GM19023 (cell line): ENCODE measurements around the gene TMEM273.

Source experiments
- ATAC-seq: cut with Tn5 transposase; IDR thresholded peaks from one replicate; pipeline ENCODE4 v1.9.1; 2021; ENCODE audit warnings: mild to moderate bottlenecking, moderate library complexity; ENCODE audit not compliant: unreplicated experiment

TMEM273 gene

GRCh38 chr10:49166484-49167400 lies 21.4 kb downstream of the TMEM273 start:
- ATAC-seq: no peak

GRCh38 chr10:49165821-49166483 lies 22.2 kb downstream of the TMEM273 start:
- ATAC-seq: no peak

GRCh38 chr10:49165259-49165658 lies 22.9 kb downstream of the TMEM273 start:
- no peak for ATAC-seq

- ATAC-seq: peak; percentile 67
Observed at GRCh38 chr10:49164559-49165188, 23.5 kb downstream of the TMEM273 start.

GRCh38 chr10:49163741-49164140 lies 24.4 kb downstream of the TMEM273 start:
- ATAC-seq: no peak

DNA sequence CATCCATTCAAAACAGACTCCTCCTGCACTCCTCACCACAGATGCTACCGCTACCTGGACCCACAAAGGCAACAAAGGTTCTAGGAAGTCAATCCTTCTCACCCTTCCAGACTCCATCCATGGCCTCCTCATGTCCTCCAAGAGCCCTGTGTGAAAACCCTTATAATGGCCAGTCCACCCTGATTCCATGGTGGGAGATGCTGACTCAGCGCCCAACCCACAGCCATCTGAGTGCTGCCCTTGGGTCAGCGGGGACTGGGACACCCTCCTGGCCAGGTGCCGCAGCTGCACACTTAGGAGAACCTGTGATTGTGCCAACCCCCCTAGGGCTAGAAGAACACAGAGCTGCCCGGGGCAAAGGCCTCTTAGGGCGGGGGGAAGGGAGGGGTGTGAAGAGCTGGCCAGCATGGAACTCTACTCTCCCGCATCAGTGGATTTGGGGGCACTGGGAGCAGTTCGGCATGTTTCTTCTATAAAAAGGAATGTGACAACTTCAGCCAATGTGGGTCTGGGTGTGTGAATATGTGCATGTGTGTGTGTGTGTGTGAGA lies 25.4 kb downstream of the TMEM273 start:
- ATAC-seq: no peak

GRCh38 chr10:49162063-49162462 lies 26.1 kb downstream of the TMEM273 start:
- ATAC-seq: no peak

GRCh38 chr10:49161411-49161997 lies 26.7 kb downstream of the TMEM273 start:
- no peak for ATAC-seq

DNA sequence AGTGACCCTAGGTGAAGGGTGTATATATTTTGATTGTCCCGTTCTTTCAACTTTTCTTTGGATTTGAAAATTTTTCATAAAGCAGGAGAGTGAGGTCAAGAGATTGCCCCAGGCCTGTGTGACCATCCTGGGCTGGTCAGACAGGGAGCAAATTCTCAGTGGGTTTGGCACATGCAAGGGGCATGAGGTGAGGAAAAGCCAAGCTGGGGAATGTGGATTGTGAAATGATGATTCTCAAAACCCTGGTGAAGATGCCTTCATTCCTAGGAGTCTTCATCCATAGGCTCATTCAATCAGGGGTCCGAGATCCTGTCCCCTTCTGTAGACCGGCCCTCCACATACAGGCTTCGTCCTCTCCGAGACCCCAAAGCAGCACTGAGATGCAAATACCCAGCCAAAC lies 27.4 kb downstream of the TMEM273 start:
- ATAC-seq: no peak

DNA sequence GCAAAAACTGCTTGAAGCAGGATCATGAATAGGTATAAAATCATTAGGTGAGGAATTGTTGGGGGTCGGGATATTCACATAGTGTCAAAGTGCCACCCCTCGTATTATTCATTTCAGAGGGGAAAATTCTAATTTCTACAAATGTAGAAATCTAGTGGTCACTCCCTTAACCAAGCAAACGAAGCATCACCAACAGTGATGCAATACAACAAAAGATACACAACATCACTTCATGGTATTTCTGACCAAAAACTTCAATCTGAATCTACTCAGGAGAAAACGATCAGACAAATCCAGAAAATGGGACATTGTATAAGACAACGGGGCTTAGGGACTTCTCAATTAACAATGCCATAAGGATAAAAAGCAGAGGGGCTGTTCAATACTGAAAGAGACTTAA lies 28.1 kb downstream of the TMEM273 start:
- ATAC-seq: no peak

GRCh38 chr10:49158915-49159314 lies 29.3 kb downstream of the TMEM273 start:
- no peak for ATAC-seq

DNA sequence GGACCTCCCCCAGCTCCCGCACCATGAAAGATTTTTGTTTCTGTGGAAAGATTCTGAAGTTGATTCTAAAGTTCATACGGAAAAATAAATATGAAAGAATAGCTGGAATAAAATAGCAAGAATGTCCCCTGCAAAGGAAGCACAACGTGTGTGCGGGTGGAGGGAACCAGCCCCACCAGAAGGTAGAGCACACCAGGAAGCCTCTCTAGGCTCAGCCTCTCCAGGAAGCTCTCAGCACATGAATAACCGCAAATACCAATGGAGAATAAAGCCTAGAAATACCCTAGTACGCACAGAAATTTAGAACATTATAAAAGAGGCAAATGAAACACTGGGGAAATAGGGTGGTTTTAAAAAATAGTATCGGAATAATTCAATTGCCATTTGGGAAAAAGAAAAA lies 29.8 kb downstream of the TMEM273 start:
- no peak for ATAC-seq

DNA sequence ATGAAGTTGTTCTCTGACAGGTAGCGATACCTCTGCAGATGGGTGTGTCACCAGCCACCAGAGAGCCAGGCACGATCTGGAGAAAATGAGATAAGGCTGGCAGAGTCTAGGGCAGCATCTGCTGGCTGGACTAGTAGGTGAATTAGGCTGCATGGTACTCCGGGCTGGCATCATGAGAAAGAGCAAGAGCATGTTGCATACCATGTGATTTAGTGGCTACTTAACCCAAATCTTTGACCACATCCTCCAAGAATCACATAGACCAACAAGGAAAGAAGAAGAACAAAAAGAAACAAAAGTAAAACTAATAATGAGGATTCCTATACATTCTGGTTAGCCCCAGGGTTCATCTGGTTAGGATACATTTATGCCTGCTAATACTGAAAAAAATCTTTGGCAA lies 31.0 kb downstream of the TMEM273 start:
- ATAC-seq: no peak

- ATAC-seq: no peak
Observed at GRCh38 chr10:49154641-49155040, 33.5 kb downstream of the TMEM273 start.

DNA sequence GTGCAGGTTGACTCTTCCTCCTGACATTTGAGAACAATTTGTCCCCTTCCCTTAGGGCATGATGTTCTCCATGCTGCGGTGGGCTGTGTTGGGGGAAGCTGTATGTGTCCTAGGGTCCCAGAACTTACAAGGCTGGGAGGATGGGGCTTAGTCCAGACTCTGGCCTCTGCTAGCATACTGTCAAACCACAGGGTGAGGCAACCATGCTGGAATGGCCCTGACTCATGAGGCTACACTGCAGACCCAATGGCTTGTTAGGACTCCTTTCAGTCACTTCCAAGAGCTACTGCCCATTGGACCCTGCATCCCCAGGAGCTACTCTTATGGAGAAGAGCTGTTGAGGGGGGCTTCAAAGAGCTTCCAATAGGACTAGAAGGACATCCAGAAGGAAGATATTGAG lies 34.2 kb downstream of the TMEM273 start:
- ATAC-seq: no peak

DNA sequence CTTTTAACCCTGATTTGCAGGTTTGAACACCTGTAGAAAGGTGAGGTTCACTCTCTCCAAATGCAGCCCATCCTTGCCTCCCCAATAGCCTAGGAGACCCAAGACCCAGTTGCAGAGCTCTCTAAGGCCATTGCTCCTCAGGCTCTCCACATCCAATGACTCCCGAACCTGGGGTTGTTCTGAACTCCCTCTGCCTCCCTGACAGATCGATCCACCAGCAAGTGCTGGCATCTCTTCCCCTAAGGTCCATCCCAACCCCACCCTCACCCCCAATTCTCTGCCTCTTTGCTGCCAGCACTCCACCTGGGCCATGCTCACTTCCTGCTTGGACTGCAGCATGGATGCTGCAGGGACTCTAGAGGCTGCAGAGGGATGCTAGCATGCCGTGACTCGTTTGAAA lies 35.1 kb downstream of the TMEM273 start:
- ATAC-seq: no peak

DNA sequence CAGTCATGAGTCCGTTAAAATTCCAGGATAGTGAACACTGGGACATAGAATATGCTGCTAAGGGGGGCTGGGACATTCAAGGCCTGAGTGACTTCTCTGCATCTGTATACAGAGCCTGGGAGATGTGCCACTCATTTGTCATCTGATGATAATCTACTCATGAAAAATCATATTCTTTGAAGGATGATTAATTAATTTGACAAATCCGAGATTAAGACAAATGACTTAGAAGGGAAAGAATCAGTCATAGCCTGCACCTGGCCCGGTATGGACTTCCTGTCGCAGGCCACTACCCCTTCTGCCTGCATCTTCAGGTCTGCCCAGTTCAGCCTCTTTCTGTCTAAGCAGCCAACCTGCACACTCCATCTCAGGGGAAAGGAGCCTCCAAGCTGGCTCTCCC lies 35.5 kb downstream of the TMEM273 start:
- no peak for ATAC-seq

GRCh38 chr10:49152037-49152436 lies 36.2 kb downstream of the TMEM273 start:
- no peak for ATAC-seq

DNA sequence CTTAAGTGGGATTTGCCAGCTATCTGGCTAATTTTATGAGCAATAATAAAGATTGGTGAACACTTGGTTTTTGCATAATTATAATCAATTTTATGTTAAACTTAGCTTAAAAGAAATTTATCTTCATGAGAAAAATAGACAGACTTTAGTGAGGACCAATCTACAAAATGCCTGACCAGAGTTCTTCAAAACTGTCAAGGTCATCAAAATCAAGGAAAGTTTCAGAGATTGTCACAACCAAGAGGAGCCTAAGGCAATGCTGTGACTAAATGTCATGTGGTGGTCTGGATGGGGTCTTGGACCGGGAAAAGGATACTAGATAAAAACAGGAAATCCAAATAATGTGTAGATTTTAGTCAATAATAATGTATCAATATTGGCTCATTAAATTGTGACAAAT lies 36.7 kb downstream of the TMEM273 start:
- ATAC-seq: no peak

DNA sequence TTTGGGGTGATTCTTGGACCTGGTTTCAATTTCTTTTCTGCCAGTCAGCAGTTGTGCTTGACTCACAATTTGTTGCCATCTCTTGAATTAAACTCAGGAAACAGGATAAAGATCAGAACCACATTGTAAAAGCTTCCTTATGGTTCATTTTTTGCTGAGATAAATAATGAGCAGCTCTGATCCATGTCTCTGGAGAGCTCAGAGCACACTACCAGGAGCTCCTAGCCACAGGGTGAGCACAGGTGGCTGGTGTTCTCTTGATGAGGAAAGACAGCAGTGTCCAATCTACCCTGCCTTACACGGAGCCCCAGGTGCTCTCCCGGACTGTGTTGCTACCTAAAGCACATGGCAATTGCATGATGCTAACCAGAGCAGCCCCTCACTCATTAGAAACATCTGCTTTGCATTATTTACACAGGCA lies 37.2 kb downstream of the TMEM273 start:
- ATAC-seq: no peak

DNA sequence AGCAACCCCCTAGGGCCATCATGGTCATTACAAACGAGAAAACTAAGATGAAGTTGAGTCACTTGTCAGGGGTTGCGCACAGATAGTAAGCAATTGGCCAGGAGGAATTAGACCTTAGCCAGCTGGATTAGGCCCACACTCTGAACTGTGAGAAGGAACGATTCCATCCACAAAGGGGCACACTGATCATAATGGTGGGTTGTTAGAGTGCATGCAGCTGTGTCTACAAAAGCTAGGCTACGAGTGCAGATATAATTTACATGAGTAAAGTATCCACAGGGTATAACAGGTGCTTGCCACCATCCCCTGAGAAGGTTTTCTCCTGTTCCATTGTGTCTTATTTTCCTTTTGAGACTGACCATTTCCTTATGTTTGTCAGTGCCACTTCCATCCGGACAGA lies 37.8 kb downstream of the TMEM273 start:
- no peak for ATAC-seq
